ENCODE data around the gene SH3RF3. TPM values are rescaled to one million over a fixed set of nuclear protein-coding genes. Genes with fewer than 3 reads are reported as not detected.

SH3RF3 gene
- total and polyA plus RNA-seq, 10 of the 15 experiments (the other 5 are each of a cell fraction or from before 2014, with no cell fraction given): 0.08 to 8.8 (median 2.3) TPM

GRCh38 chr2:109427661-109428091, 298.7 kb downstream of the SH3RF3 start:
- RAD21 ChIA-PET (ENCODE audit: unreplicated experiment): no interaction called here
- Histone ChIP-seq H3K4me2 (ENCODE audit: control insufficient read depth, insufficient read depth) (no peak overlapping the region), H4K20me1 (ENCODE audit: control insufficient read depth, insufficient read depth) (no peaks in the 10 kb centered on the region), H3K9me3 (replicated peaks; ENCODE audit: control insufficient read depth, insufficient read depth, low read length) (no peaks in the 10 kb centered on the region), H3K27me3 (replicated peaks in 1 of 2; ENCODE audit: control insufficient read depth in 2 of 2, insufficient read depth in 2 of 2, low read length in 1 of 2) (no peaks in the 10 kb centered on the region), H3K9ac (ENCODE audit: control insufficient read depth, insufficient read depth, low read length) (no peak overlapping the region), H3K4me1 (ENCODE audit: control insufficient read depth, insufficient read depth, low read length) (no peaks in the 10 kb centered on the region), H3K36me3 (ENCODE audit: control insufficient read depth in 2 of 2, insufficient read depth in 2 of 2, low read length in 1 of 2) (no peaks in the 10 kb centered on the region), H3K27ac (ENCODE audit: control insufficient read depth, insufficient read depth) (no peak overlapping the region), H2AFZ (ENCODE audit: control insufficient read depth, low read depth, low read length) (no peak overlapping the region), H3K4me3 (no peak overlapping the region), H3K79me2 (ENCODE audit: control insufficient read depth, insufficient read depth, low read length) (no peaks in the 10 kb centered on the region)
- intact Hi-C loops (cut with micrococcal nuclease; ENCODE audit: unreplicated experiment): no loop called here
- CTCF ChIA-PET: no interaction called here
- BruUV-seq (replicated peaks): no TSS peak
- SMC1A ChIA-PET (ENCODE audit: uncharacterized antibody, unreplicated experiment): no interaction called here
- ATAC-seq (no peak), FAIRE-seq (no peak), DNase-seq (ENCODE audit: low read depth, low spot score) (no peak)
- WGBS (ENCODE audit: insufficient coverage, insufficient replicate concordance, low lambda C conversion rate, missing lambda C conversion rate): 49% methylated on average over 10 of the region's 11 CpGs
- POLR2A ChIA-PET: no interaction called here
- in situ Hi-C loops (cut with MboI): no loop called here
- TF ChIP-seq BCLAF1 (IDR thresholded peaks at IDR 0.05) (no peak), CTCF (IDR thresholded peaks at IDR 0.05 in 2 of 3, conservative IDR thresholded peaks at IDR 0.05 in 1 of 3; ENCODE audit: control insufficient read depth in 2 of 3, extremely low read depth in 1 of 3, insufficient read depth in 1 of 3, low read depth in 3 of 3, low read length in 3 of 3) (no peak), NBN (IDR thresholded peaks at IDR 0.05) (no peak), NKRF (conservative IDR thresholded peaks at IDR 0.05) (no peak), HDGF (IDR thresholded peaks at IDR 0.05) (no peak), NFIC (IDR thresholded peaks at IDR 0.05; ENCODE audit: low read depth, low read length) (no peak), PRDM15 (CRISPR knock-in tag; IDR thresholded peaks at IDR 0.05) (no peak), POU2F2 (IDR thresholded peaks at IDR 0.05; ENCODE audit: borderline replicate concordance, low read depth, low read length) (no peak), TCF12 (IDR thresholded peaks at IDR 0.05; ENCODE audit: low read depth, low read length) (no peak), SMAD1 (IDR thresholded peaks at IDR 0.05; ENCODE audit: low read depth, partially characterized antibody) (no peak), NR2C1 (IDR thresholded peaks at IDR 0.05) (no peak), MAX (IDR thresholded peaks at IDR 0.05; ENCODE audit: low read depth, low read length) (no peak), IKZF1 (conservative IDR thresholded peaks at IDR 0.05) (no peak)

Data from GM12878 (cell line).